Left lung (tissue), 10 donors: ENCODE results near the gene ERBB4. TPM values are rescaled to one million over a fixed set of nuclear protein-coding genes. Genes with fewer than 3 reads are reported as not detected.

Experiments used
- ATAC-seq: fragments of 200-7000 bp; cut with Tn5 transposase; one replicate; pipeline ENCODE4 v1.9.1; 2020; ENCODE audit warnings: moderate library complexity
- DNase-seq, 4 donors: peaks; one replicate each; pipeline ENCODE4 v3.0.0-alpha.2; 2013 to 2020
- H3K27ac ChIP-seq, 2 donors: fragments of 200-600 bp; sonication (generic) in 1 of 2; one replicate each; pipeline versions ENCODE4 v1.5.0 to v1.8.0; 2020 to 2021
- H3K27me3 ChIP-seq, 2 donors: fragments of 200-600 bp; sonication (generic) in 1 of 2; one replicate each; pipeline versions ENCODE4 v1.5.0 to v1.8.0; 2020 to 2021
- H3K36me3 ChIP-seq, 2 donors: fragments of 200-600 bp; sonication (generic) in 1 of 2; one replicate each; pipeline versions ENCODE4 v1.5.0 to v1.8.0; 2020 to 2021
- H3K4me1 ChIP-seq, 2 donors: fragments of 200-600 bp; one replicate each; pipeline ENCODE4 v1.8.0; 2021
- H3K4me3 ChIP-seq, 2 donors: fragments of 200-600 bp; sonication (generic) in 1 of 2; one replicate each; pipeline versions ENCODE4 v1.5.0 to v1.8.0; 2020 to 2021; ENCODE audit warnings: mild to moderate bottlenecking in 1 of 2
- H3K9me3 ChIP-seq, 2 donors: fragments of 200-600 bp; sonication (generic) in 1 of 2; one replicate each; pipeline versions ENCODE4 v1.5.0 to v1.8.0; 2020 to 2021
- intact Hi-C, 2 donors: fragments of 100-400 bp; cut with DNase I; formaldehyde crosslinking; loops; one replicate each; pipeline versions ENCODE4 v1.11.2 to v1.14.2; 2022
- polyA plus RNA-seq, 6 donors: library from polyadenylated mRNA; unstranded; fragments of 120-200 nt; gene quantifications; one replicate each; pipeline ENCODE4 v1.2.1, GENCODE V29; 2013; ENCODE audit not compliant: insufficient read length in 6 of 6
- total RNA-seq, 2 donors: library from RNA; stranded (reverse); fragmentation: NEBNext Ultra II Directional; extraction: Animal tissue kit (Norgen Biotek cat#: 25700); gene quantifications; one replicate each; pipeline ENCODE4 v1.2.1, GENCODE V29; 2021
- TF ChIP-seq, protein P1 (sequence below), 2 donors: fragments of 200-600 bp; sonication (generic) in 1 of 2; IDR thresholded peaks; one replicate each; pipeline versions ENCODE4 v1.5.0 to v1.8.0; 2021; ENCODE audit warnings: antibody characterized with exemption in 2 of 2
- donor health status: DM: no; HTN: yes; CAD: no.
- donor health status: DM: no; HTN: no; CAD: no.

Gene ERBB4
- total and polyA plus RNA-seq, 8 donors = 0.89 to 16.0 (median 1.4) TPM

DNA sequence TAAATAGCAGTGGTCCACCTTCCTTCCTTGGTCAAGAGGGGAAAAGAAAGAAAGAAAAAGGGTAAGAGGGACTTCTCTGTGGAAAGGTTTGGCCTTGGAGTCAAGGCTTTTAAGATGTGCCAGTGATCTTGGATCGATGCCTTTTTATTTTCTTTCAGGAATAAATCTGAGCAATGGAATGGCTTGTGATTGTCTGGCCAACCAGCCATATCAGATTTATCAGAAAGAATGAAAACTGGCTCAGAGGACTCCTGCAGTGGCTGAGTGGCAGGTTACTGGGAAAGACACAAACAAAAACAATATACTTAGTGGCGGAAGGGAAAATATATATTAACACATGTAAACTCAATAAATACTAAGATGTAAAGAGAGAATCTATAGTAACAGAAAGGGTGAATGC, 4.3 kb downstream of the ERBB4 start:
- ATAC-seq (no peak), DNase-seq (no peak)
- Histone ChIP-seq H3K4me1 (peaks cover 6 to 11% of the 10 kb centered on the region in 2 donors), H3K27ac (no peak overlapping the region), H3K4me3 (no peak overlapping the region), H3K27me3 (peaks cover 40 to 61% of the 10 kb centered on the region in 2 donors), H3K9me3 (no peaks in the 10 kb centered on the region), H3K36me3 (no peaks in the 10 kb centered on the region)
- TF ChIP-seq, protein P1, sequence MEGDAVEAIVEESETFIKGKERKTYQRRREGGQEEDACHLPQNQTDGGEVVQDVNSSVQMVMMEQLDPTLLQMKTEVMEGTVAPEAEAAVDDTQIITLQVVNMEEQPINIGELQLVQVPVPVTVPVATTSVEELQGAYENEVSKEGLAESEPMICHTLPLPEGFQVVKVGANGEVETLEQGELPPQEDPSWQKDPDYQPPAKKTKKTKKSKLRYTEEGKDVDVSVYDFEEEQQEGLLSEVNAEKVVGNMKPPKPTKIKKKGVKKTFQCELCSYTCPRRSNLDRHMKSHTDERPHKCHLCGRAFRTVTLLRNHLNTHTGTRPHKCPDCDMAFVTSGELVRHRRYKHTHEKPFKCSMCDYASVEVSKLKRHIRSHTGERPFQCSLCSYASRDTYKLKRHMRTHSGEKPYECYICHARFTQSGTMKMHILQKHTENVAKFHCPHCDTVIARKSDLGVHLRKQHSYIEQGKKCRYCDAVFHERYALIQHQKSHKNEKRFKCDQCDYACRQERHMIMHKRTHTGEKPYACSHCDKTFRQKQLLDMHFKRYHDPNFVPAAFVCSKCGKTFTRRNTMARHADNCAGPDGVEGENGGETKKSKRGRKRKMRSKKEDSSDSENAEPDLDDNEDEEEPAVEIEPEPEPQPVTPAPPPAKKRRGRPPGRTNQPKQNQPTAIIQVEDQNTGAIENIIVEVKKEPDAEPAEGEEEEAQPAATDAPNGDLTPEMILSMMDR (IDR thresholded peaks at IDR 0.05) = no peak
- intact Hi-C loops = no loop called here

DNA sequence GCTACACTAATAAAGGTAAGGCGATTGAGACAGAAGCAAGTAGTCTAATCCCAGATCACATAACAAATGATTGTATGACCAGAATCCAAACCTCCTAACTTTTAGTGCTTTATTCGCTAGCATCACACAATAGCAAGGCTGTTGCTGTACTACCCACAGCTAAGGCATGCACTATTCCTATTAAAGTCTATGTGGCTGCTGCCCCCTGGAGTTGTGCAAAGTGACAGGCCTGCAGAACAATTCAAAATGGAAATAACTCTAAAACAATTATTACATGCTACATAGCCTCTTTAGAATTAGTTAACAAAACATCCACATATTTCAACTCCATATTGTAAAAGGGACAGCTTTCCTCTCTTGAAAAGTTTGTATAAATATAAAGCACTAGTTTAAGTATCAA, 6.0 kb downstream of the ERBB4 start:
- peaks cover 33 to 44% of the 10 kb centered on the region in 2 donors for H3K27me3 ChIP-seq
- no peak overlapping the region for H3K27ac ChIP-seq
- no peaks in the 10 kb centered on the region for H3K9me3 ChIP-seq
- intact Hi-C loops = no loop called here
- ATAC-seq = no peak
- no peak overlapping the region for H3K4me3 ChIP-seq
- TF ChIP-seq, protein P1 (IDR thresholded peaks at IDR 0.05) = no peak
- no peak for DNase-seq
- no peaks in the 10 kb centered on the region for H3K36me3 ChIP-seq
- peaks cover 0 to 3% of the 10 kb centered on the region in 2 donors for H3K4me1 ChIP-seq

GRCh38 chr2:212532087-212532486, 6.5 kb downstream of the ERBB4 start:
- H3K36me3 ChIP-seq = no peaks in the 10 kb centered on the region
- no peaks in the 10 kb centered on the region for H3K4me1 ChIP-seq
- no peak overlapping the region for H3K4me3 ChIP-seq
- H3K27ac ChIP-seq = no peak overlapping the region
- ATAC-seq = no peak
- TF ChIP-seq, protein P1 (IDR thresholded peaks at IDR 0.05) = no peak
- intact Hi-C loops = no loop called here
- DNase-seq = no peak
- no peaks in the 10 kb centered on the region for H3K9me3 ChIP-seq
- peaks cover 28 to 39% of the 10 kb centered on the region in 2 donors for H3K27me3 ChIP-seq

GRCh38 chr2:212531499-212531898, 7.1 kb downstream of the ERBB4 start:
- Histone ChIP-seq H3K27me3 (peaks cover 22 to 33% of the 10 kb centered on the region in 2 donors), H3K4me1 (no peaks in the 10 kb centered on the region), H3K27ac (no peak overlapping the region), H3K4me3 (no peak overlapping the region), H3K9me3 (no peaks in the 10 kb centered on the region), H3K36me3 (no peaks in the 10 kb centered on the region)
- TF ChIP-seq, protein P1 (IDR thresholded peaks at IDR 0.05) = no peak
- intact Hi-C loops = no loop called here
- ATAC-seq (no peak), DNase-seq (no peak)

DNA sequence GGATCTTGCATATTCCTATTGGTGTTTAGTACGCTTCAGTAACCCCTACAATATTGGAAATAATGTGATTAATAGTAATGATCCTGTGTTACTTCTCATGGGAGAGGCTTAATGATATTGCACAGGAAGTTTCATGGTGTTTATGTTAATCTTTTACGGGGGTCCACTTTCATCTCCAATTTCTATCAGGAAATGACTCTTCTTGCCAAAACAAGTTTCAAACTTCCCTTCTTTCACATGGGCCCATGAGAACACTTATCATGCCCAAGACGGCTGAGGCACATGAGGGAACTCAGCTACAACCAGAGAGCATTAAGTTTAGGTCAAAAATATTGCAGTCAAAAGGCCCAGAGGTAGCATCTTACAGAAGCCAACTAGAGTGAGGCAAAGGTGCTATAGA, 7.6 kb downstream of the ERBB4 start:
- no peaks in the 10 kb centered on the region for H3K9me3 ChIP-seq
- no peak overlapping the region for H3K4me3 ChIP-seq
- intact Hi-C loops = no loop called here
- H3K36me3 ChIP-seq = no peaks in the 10 kb centered on the region
- H3K27ac ChIP-seq = no peak overlapping the region
- TF ChIP-seq, protein P1 (IDR thresholded peaks at IDR 0.05) = no peak
- ATAC-seq (no peak), DNase-seq (no peak)
- H3K27me3 ChIP-seq = peaks cover 17 to 28% of the 10 kb centered on the region in 2 donors
- no peaks in the 10 kb centered on the region for H3K4me1 ChIP-seq
